ENCODE results near the gene XBP1.
"Not testable (repeated sequence)": the region's sequence is repeated elsewhere in the genome, so short reads cannot be mapped to it uniquely, and the experiment has no call there.

XBP1 gene

DNA sequence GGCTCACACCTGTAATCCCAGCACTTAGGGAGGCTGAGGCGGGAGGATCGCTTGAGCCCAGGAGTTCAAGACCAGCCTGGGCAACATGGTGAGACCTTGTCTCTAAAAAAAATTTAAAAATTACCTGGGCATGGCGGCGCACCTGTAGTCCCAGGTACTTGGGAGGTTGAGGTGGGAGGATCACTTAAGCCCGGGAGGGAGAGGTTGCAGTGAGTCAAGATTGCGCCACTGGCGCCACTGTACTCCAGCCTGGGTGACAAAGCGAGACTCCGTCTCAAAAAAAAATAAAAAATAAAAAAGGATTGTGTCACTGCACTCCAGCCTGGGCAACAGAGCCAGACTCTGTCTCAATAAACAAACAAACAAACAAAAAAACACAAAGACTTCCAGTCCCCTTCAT, 24.1 kb upstream of the XBP1 start:
- H3K4me1 Mint-ChIP-seq, result peaks cover 51% of the 10 kb centered on the region
- H3K9me3 Mint-ChIP-seq, H3K27ac Mint-ChIP-seq, DNase-seq, ATAC-seq, H3K4me3 Mint-ChIP-seq, H3K27me3 Mint-ChIP-seq: not testable (repeated sequence)

DNA sequence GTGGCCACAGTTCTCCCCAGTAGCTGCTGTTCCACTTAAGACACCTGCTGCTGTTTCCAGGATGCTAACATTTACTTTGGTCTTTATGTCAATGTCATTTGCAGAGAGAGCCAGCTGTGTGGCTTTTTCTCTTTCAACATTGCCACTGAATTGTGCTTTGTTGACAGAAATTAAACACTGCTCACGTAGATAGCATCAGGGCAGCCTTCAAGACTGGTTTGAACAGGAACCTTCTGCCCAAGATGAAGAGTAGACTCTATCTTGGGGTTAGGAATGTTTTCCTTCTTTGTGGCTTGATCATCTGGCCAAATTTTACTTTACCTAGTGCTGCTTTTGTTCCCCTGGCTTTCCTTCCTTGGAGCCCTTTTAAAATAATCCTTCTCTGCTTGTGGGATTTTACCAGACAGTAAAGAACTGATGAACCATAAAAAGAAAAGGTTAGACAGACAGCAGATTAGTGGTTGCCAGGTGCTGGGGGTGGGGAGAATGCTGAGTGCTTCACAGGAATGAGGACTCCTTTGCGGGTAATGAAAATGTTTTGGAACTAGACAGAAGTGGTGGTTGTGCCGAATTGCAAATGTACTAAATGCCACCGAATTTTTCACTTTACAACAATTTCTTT, 22.7 kb upstream of the XBP1 start:
- Mint-ChIP-seq H3K4me3 (peak overlapping the region in 1 of 2 donors; percentile 39), H3K9me3 (no peaks in the 10 kb centered on the region), H3K4me1 (peaks cover 57% of the 10 kb centered on the region), H3K27ac (peak overlapping the region; percentile 59 to 78), H3K27me3 (no peaks in the 10 kb centered on the region)
- DNase-seq (no peak), ATAC-seq (peak; percentile 40)

DNA sequence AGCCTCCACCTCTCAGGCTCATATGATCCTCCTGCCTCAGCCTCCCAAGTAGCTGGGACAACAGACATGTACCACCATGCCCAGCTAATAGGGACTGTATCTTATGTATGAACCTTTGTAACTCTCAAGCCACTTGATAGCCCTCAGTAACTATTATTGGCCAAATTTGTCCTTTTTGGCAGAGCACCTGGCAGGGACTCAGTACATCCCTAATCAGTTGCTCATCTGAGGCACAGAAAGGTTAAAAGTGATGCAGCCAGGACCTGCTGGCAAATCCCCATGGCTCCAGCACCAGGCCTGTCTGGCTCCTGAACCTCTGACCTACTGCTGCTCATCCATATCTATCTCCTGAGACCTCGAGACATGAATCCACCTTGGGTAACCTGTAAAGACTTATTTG, 21.1 kb upstream of the XBP1 start:
- Mint-ChIP-seq H3K27me3 (no peaks in the 10 kb centered on the region), H3K4me1 (peaks cover 63% of the 10 kb centered on the region), H3K4me3 (no peak overlapping the region), H3K27ac (no peak overlapping the region), H3K9me3 (no peaks in the 10 kb centered on the region)
- DNase-seq (no peak), ATAC-seq (no peak)

DNA sequence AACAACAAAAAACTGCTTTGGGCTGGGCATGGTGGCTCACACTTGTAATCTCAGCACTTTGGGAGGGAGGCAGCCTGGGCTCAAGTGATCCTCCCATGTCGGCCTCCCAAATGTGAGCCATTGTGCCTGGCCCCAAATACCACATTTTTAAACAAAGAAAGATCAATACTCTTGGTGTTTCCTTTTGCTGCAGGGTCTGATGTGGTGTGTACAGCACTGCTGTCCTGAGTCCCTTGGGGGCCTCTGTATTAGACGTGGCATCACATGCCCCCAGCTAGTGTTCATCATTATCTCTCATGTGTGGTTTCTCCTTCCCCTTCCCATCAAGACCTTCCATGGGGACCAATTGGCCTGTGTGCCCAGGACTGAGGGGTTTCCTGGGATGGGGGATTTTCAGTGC, 20.5 kb upstream of the XBP1 start:
- Mint-ChIP-seq H3K4me1 (peaks cover 63% of the 10 kb centered on the region), H3K4me3 (no peak overlapping the region), H3K9me3 (no peaks in the 10 kb centered on the region), H3K27ac (no peak overlapping the region), H3K27me3 (no peaks in the 10 kb centered on the region)
- DNase-seq (no peak), ATAC-seq (no peak)

DNA sequence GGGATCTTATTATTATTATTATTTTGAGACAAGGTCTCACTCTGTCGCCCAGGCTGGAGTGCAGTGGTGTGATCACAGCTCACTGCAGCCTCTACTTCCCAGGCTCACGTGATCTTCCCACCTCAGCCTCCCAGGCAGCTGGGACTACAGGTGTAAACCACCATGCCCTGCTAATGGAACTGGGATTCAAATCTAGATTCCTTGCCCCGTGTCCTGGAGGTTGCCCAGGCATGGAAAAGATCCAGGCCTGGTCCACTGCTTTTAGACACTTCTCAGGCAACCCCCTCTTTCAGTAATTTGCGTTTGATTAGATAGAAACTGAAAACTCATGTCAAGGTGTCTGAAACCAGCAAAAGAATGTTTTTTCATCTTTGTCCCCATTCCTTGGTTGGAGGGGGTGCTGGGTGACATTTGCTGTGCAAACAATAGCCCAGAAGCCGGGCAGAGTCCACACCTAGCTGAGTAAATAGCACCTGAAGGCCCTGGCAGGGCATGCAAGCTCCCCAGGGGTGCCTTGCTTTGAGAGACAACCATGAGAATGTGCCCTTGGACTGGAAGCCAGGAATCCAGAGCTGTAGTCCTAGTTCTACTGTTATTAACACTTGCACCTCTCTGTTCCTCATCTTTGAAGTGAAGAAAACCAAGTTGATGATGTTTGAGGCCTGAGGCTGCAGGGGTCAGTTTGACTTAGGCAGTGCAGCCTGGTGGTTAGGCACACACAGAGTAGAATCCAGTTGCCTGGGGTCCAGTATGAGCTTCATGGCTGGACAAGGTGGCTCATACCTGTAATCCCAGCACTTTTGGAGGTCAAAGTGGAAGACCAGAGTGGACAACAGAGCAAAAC, 19.1 kb upstream of the XBP1 start:
- Mint-ChIP-seq H3K4me1 (peaks cover 77% of the 10 kb centered on the region), H3K4me3 (peak overlapping the region in 1 of 2 donors; percentile 30), H3K27ac (peak overlapping the region in 1 of 2 donors; percentile 68), H3K9me3 (no peaks in the 10 kb centered on the region), H3K27me3 (no peaks in the 10 kb centered on the region)
- no peak for ATAC-seq
- DNase-seq, result no peak

DNA sequence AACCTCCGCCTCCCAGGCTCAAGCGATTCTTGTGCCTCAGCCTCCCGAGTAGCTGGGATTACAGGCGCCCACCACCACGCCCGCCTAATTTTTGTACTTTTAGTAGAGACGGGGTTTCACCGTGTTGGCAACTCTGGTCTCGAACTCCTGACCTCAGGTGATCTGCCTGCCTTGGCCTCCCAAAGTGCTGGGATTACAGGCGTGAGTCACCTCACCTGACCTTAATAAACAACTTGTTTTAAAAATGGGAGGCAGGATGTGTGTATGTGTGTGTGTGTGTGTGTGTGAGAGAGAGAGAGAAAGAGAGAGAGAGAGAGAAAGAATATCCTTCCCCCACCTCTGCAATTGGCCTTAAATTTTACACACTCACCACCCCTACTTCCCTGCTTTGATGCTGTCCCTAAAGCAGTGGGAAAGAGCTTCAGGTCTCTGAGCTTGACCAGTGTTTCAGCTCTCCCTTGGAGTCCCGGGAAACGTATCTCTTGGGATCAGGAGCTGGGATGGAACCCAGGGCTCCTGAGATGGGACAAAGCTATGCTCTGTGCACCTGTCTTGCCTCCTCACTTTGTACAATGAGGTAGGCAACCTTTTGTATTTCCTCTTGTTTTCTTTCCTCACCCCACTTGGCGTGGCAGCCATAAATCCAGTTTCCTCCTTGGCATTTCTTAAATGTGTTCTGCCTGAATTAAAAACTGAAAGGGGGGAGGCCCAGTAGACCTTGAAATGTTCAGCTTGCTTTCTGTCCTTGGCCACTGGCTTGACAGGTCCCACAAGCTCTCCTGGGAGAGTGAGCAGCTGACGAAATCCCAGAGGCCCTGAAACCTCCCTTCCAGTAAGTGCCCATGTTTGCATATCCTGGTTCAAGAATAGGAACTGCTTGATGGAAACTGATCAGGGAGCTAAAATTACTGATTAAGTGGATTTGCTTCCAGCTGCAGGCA, 17.8 kb upstream of the XBP1 start:
- Mint-ChIP-seq H3K27ac (peak overlapping the region; percentile 76 to 78), H3K4me1 (peaks cover 85% of the 10 kb centered on the region), H3K27me3 (no peaks in the 10 kb centered on the region), H3K9me3 (no peaks in the 10 kb centered on the region), H3K4me3 (peak overlapping the region in 1 of 2 donors; percentile 32)
- DNase-seq (no peak), ATAC-seq (no peak)

DNA sequence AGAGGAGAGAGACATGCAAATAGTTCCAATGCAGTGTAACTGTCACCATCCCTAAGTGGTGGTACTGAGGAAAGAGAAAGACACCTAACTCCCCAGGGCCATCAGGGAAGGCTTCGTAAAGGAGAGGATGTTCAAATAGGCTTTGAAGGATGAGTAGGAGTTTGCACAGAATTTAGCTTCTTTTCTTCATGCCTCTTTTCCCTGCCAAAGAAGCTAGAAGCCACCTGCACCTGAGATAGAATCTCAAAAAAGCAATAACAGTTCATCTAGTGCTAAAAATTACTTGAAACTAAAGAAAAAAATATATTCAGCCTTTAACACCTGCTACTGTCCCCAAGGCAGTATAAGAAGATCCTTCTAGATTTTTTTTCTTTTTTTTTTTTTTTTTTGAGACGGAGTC, 16.7 kb upstream of the XBP1 start:
- Mint-ChIP-seq H3K27ac (no peak overlapping the region), H3K27me3 (no peaks in the 10 kb centered on the region), H3K9me3 (no peaks in the 10 kb centered on the region), H3K4me1 (peaks cover 85% of the 10 kb centered on the region), H3K4me3 (no peak overlapping the region)
- DNase-seq (no peak), ATAC-seq (no peak)

DNA sequence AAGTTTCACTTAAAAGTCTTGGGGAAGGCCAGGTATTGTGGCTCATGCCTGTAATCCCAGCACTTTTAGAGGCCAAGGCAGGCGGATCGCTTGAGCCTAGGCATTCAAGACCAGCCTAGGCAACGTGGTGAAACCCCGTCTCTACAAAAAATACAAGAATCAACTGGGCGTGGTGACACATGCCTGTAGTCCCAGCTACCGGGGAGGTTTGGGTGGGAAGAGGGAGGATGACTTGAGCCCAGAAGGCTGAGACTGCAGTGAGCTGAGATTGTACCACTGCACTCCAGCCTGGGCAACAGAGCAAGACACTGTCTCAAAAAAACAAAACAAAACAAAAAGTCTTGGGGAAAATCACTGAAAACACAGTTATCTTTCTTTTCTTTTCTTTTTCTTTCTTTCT, 15.4 kb upstream of the XBP1 start:
- DNase-seq (no peak), ATAC-seq (no peak)
- H3K4me1 Mint-ChIP-seq, result peaks cover 83% of the 10 kb centered on the region
- H3K27me3 Mint-ChIP-seq, result no peaks in the 10 kb centered on the region
- H3K27ac Mint-ChIP-seq, result no peak overlapping the region
- no peak overlapping the region for H3K4me3 Mint-ChIP-seq
- H3K9me3 Mint-ChIP-seq, result no peaks in the 10 kb centered on the region

DNA sequence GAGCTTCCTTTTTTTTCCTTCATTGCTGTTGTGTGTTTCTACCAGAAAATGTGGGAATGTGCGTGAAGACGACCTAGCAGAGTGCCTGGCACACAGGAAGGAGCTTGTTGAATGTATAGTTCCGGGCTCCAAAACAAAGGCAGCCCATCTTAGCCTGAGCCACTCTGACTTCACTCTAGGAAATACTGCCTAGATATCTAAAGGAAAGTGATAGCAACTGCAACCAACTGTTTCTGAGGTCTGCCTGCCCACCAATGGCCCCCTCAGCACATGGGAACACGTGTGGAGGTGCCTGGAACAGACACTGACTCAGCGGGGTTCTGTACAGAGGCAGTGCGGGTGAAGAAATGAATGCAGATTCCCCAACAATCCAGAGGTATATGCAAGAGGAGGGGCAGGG, 14.7 kb upstream of the XBP1 start:
- no peaks in the 10 kb centered on the region for H3K27me3 Mint-ChIP-seq
- H3K4me3 Mint-ChIP-seq, result peak overlapping the region; percentile 32 to 46
- peak; percentile 35 for ATAC-seq
- DNase-seq, result peak in 1 of 2 donors; percentile 27
- H3K4me1 Mint-ChIP-seq, result peaks cover 89% of the 10 kb centered on the region
- H3K9me3 Mint-ChIP-seq, result no peaks in the 10 kb centered on the region
- H3K27ac Mint-ChIP-seq, result peak overlapping the region; percentile 48 to 57

DNA sequence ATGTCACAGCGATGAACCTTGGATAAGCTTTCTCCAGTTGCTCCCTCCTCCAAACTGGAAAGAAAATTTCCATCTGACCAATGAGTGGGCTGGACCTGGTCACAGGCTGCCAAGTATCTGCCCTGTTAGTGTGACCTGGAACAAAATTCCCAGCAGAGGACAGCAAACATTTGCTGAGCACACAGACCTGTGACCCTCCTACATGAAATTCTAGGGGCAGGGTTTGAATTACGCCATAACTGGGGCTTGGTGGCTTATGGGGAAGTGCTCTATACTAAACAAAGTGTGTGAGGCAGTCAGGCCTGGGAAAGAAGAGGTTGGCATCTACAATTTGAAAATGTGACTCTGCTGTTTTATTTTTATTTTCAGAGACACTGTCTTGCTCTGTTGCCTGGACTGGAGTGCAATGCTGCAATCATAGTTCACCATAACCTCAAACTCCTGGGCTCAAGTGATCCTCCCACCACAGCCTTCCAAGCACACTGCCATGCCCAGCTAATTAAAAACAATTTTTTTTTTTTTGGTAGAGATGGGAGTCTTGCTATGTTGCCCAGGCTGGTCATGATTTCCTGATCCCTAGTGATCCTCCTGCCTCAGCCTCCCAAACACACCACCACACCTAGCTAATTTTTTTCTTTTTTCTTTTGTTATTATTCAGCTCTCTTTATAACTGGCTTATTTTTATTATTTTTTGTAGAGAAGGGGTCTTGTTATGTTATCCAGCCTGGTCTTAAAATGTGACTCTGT, 13.6 kb upstream of the XBP1 start:
- Mint-ChIP-seq H3K4me3 (no peak overlapping the region), H3K9me3 (no peaks in the 10 kb centered on the region), H3K27me3 (no peaks in the 10 kb centered on the region), H3K4me1 (peaks cover 89% of the 10 kb centered on the region), H3K27ac (peak overlapping the region in 1 of 2 donors; percentile 4)
- ATAC-seq (no peak), DNase-seq (no peak)

DNA sequence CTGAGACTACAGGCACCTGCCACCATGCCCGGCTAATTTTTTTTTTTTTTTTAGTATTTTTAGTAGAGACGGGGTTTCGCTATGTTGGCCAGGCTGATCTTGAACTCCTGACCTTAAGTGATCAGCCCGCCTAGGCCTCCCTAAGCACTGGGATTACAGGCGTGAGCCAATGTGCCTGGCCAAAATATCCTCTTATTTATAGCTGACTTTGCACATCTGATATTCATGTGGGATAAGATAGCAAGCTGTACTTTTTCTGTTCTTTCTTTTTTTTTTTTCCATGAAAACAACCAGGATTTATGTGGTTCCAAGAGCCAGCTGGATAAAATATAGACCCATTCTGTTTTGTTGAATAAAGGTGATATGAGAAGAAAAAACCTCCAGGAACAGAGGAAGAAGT, 12.1 kb upstream of the XBP1 start:
- no peak for ATAC-seq
- Mint-ChIP-seq H3K27me3 (no peaks in the 10 kb centered on the region), H3K27ac (peak overlapping the region in 1 of 2 donors; percentile 86), H3K4me3 (no peak overlapping the region), H3K4me1 (peaks cover 83% of the 10 kb centered on the region), H3K9me3 (no peaks in the 10 kb centered on the region)
- DNase-seq, result no peak

DNA sequence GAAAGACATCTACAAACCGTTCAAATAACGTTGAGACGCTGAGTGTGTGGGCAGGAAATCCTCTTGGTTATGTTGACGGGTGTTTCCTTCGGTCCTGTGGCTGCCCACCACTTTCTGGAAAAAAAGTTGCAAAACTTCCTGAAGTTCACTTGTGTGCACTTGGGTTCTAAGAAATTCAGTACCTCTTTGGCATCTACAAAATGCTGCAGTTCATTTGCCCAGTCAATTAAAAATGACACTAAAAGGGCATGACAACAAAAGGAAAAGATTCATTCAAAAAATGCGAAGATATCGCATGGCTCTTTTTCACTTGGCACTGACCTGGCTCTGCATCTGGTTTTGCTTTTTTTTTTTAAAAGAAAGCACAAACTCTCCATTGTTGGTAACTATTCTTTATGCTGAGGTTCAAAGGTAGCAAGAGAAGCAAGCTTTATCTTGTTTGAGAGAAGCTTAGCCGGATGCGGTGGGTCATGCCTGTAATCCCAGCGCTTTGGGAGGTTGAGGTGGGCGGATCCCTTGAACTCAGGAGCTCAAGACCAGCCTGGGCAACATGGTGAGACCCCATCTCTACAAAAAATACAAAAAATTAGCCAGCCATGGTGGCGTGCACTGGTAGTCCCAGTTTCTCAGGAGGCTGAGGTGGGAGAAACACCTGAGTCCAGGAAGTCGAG, 10.6 kb upstream of the XBP1 start:
- peak overlapping the region; percentile 80 to 81 for H3K4me3 Mint-ChIP-seq
- peaks cover 83% of the 10 kb centered on the region for H3K4me1 Mint-ChIP-seq
- H3K27me3 Mint-ChIP-seq, result no peaks in the 10 kb centered on the region
- peak overlapping the region in 1 of 2 donors; percentile 86 for H3K27ac Mint-ChIP-seq
- no peaks in the 10 kb centered on the region for H3K9me3 Mint-ChIP-seq
- DNase-seq (peak in 1 of 2 donors; percentile 50), ATAC-seq (peak; percentile 20)

DNA sequence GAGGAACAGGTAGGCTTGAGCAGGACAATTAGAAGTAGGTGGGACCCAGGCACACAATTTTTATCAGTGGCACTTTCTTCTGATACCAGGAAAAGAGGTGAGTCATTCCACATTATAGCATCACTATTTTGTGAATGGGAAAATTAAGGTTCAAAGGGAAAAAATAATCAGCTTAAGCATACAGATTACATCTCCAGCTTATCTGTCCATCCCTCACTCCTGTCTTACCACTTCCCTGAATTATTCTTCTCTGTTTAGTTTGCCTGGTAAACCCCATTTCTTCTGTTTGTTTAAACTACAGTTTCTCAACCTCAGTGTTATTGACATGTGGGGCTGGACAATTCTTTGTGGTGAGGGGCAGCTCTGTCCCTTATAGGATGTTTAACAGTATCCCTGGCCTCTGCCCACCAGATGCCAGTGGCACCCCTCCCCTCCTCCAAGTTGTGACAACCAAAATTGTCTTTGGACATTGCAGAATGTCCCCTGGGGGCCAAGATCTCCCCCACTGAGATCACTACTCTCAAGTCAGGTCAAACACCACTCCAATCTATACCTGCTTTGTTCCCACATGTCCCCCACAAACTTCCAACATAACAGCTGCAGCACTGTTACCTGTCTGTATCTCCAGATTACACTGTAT, 8.5 kb upstream of the XBP1 start:
- H3K4me3 Mint-ChIP-seq, result peak overlapping the region in 1 of 2 donors; percentile 2
- no peak for ATAC-seq
- H3K9me3 Mint-ChIP-seq, result no peaks in the 10 kb centered on the region
- DNase-seq, result no peak
- no peaks in the 10 kb centered on the region for H3K27me3 Mint-ChIP-seq
- peak overlapping the region in 1 of 2 donors; percentile 68 for H3K27ac Mint-ChIP-seq
- peaks cover 71% of the 10 kb centered on the region for H3K4me1 Mint-ChIP-seq

DNA sequence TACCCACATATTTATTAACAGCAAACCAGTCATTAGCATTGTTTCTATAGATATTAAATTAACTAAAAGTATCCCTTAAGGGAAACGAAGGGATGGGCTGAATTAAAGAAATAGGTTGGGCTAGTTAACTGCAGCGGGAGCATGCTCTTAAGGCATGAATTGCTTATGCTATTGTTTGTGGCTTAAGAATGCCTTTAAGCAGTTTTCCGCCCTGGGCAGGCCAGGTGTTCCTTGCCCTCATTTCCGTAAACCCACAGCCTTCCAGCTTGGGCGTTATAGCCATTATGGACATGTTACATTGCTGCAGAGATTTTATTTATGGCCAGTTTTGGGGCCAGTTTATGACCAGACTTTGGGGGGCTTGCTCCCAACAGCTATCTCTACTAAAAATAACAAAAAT, 5.1 kb upstream of the XBP1 start:
- ATAC-seq, H3K27me3 Mint-ChIP-seq, DNase-seq, H3K4me3 Mint-ChIP-seq, H3K9me3 Mint-ChIP-seq, H3K27ac Mint-ChIP-seq: not testable (repeated sequence)
- H3K4me1 Mint-ChIP-seq, result peaks cover 55% of the 10 kb centered on the region

All from stimulated activated naive CD8-positive, alpha-beta T cell treated with anti-CD3 and anti-CD28 coated beads, Interleukin-15, amount 100 ng/mL, for 72 hours (primary cell).